NCI-H1048 (cell line): ENCODE results near the gene SDHC.
"Not testable (repeated sequence)": the region's sequence is repeated elsewhere in the genome, so short reads cannot be mapped to it uniquely, and the experiment has no call there.

Source experiments
- DNase-seq: peaks from one replicate; lab custom pipeline; 2025; lab: John Stamatoyannopoulos, UW

Gene SDHC

DNA sequence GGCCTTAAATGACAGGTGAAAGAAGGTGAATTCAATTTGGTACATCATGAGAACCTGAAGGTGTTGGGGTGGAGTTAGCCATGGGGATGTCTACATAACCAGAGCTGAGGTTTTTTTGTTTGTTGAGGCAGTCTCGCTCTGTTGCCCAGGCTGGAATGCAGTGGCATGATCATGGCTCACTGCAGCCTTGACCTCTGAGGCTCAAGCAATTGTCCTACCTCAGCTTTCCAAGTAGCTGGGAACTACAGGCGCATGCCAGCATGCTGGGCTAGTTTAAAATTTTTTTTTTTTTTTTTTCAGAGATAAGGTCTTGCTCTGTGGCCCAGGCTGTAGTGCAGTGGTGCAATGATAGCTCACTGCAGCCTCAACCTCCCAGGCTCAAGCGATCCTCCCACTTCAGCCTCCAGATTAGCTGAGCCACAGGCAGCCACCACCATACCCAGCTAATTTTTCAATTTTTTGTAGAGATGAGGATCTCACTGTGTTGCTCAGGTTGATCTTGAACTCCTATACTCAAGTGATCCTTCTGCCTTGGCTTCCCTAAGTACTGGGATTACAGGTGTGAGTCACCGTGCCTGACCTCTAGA is 2.5 kb upstream of the SDHC start:
- DNase-seq: no peak

- DNase-seq: no peak
Observed at GRCh38 chr1:161313554-161314200, 504 bp upstream of the SDHC start.

DNA sequence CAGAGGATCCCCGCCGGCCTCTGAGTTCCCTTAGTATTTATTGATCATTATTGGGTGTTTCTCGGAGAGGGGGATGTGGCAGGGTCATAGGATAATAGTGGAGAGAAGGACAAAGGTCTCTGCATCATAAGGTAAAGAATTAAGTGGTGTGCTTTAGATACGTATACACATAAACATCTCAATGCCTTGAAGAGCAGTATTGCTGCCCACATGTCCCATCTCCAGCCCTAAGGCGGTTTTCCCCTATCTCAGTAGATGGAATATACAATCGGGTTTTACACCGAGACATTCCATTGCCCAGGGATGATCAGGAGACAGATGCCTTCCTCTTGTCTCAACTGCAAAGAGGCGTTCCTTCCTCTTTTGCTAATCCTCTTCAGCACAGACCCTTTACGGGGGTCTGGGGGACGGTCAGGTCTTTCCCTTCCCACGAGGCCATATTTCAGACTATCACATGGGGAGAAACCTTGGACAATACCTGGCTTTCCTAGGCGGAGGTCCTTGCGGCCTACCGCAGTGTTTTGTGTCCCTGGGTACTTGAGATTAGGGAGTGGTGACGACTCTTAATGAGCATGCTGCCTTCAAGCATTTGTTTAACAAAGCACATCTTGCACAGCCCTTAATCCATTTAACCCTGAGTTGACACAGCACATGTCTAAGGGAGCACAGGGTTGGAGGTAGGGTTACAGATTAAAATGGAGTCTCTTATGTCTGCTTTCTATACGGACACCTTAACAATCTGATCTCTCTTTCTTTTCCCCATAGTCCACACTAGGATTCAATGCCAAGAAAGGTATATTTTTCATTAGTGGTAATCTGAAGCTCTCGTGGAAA is 1.9 kb downstream of the SDHC start:
- not testable (repeated sequence) for DNase-seq

DNA sequence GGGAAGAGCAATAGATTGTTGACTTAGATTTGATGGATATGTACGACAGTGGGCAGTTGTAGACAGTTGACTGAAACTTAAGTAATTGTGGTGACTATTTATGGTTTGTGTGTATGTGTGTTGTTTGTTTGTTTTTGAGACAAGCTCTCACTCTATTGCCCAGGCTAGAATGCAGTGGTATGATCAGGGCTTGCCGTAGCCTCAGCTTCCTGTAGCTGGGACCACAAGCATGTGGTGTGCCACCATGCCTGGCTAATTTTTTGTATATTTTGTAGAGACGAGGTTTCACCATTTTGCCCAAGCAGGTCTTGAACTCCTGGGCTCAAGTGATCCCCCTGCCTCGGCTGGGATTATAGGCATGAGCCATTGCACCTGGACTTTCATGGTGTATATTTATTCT is 9.8 kb downstream of the SDHC start:
- DNase-seq: no peak

GRCh38 chr1:161330346-161330745 is 16.2 kb downstream of the SDHC start:
- DNase-seq: no peak

GRCh38 chr1:161333166-161333565 is 19.0 kb downstream of the SDHC start:
- no peak for DNase-seq

GRCh38 chr1:161335796-161336195 is 21.6 kb downstream of the SDHC start:
- no peak for DNase-seq

DNA sequence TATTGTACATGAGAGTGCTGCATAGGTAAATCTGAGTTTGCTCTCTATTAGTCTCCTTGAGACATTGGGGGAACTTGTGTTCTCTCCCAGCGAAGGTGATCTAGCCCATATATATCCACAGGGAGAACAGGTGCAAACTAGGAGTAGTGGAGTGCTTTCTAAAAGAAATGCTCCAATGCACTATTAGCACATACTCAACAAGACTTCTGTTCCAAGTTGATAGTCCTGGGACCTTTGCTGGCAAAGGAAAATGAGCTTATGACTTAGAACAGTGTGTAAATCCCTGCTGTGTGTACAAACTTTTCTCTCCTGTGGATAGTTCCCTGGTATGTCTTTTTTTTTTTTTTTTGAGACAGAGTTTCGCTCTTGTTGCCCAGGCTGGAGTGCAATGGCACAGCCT is 28.0 kb downstream of the SDHC start:
- no peak for DNase-seq

DNA sequence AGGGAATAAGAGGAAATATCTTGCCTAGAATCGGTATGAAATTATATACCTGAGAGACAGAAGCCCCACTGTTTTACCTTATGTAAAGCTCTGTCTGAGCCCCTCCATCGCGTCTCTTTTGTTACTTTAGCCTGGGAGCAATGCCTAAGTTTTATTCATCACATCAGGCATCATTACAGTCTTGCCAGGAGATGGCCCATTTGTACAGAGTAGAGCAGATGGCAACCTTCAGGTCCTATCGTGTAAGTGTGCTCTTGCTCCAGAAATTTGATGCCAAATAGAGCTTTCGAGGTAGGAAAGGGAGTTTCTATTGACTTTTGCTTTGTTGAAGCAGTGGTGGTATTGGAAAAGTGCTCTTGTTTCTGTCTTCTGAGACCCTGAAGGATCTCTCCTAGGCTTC is 28.6 kb downstream of the SDHC start:
- no peak for DNase-seq

- DNase-seq: no peak
Observed at GRCh38 chr1:161350671-161351070, 36.5 kb downstream of the SDHC start.

- DNase-seq: no peak
Observed at GRCh38 chr1:161351482-161351881, 37.3 kb downstream of the SDHC start.

DNA sequence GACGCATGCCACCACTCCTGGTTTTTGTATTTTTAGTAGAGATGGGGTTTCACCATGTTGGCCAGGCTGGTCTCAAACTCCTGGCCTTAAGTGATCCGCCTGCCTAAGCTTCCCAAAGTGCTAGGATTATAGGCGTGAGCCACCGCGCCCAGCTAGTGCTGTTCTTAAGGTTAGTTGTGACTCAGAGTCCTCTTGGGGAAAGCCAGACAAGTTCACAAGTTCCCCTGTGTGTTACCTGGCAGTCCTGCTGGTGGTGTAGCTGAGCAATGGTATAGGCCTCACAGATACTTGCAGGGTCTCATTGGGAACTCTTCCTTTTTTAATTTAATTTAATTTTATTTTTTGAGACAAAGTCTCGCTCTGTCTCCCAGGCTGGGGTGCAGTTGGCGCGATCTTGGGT is 42.9 kb downstream of the SDHC start:
- no peak for DNase-seq

DNA sequence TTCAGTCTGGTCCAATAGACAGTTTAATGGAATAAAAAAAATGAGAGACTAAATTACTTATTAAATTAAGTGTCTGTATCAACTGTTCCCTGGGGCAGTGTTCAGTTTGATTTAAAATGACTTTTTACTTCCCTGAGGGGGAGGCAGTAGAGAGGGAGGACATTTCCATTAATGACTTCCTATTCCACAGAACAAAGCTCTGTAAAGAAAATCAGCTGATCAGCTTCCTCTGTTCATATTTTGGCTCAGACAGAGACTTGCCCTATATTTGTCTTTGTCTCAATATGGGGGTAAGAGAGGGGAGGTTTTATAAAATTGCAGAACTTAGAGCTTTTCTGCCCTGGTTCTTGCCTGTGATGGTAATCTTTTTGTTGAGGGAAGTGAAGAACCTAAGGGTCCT is 45.1 kb downstream of the SDHC start:
- DNase-seq: no peak

GRCh38 chr1:161364332-161364731 is 50.2 kb downstream of the SDHC start:
- DNase-seq: no peak

DNA sequence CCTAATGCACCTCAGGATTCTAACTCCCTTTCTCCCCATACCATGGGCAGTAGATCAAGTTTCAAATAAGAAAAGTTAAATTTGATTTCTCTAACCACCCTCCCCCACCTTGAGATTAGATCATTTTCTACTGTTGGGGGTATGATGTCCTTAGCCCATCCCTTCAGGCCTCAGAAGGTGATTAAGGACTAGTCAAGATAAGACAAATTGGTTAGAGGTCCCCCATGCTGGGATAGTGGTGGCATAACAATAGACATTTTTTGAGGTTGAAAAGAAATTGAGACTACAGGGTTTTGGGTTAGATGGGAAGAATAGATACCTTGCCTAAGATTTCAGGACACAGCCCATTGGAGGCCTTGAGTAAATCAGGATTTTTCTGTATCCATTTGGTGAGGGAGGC is 51.0 kb downstream of the SDHC start:
- DNase-seq: no peak

DNA sequence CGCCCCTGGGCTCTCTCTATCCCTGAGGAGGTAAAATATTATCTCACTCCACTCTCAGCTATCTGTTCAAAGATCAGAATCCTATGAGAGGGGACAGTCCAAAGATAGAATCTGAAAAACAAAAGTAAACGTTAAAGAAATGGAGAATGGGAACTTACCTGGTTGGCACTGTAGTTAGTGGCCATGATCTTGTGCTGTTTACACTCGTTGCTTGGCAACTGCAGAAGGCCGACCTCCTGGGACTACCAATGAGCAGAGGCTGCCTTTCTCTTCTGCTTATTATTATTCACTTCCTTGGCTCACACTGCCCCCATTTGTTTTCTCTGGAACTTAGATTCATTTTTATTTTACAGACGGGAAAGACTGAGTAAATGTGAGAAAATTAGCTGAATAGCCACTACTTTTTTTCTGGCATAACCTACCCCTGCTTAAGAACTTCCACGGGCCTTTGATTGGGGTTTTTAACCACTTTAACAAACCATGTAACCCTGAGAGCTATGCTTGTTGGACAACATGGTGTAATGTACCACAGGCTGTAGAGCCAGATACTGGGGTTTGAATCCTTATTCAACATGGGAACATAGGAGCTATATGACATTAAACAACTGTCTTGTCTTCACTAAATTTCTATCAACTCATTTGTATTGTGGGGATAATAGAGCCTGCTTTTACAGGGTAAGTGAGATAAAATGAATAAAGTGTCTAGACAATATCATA is 53.7 kb downstream of the SDHC start, which contains the start of gene CFAP126:
CFAP126 (minus strand) TSS at position 193 of the 717 bp plus-strand sequence; CDS start at position 185, 8 bp downstream.
- DNase-seq: no peak

- DNase-seq: no peak
Observed at GRCh38 chr1:161373442-161373841, 59.3 kb downstream of the SDHC start.

DNA sequence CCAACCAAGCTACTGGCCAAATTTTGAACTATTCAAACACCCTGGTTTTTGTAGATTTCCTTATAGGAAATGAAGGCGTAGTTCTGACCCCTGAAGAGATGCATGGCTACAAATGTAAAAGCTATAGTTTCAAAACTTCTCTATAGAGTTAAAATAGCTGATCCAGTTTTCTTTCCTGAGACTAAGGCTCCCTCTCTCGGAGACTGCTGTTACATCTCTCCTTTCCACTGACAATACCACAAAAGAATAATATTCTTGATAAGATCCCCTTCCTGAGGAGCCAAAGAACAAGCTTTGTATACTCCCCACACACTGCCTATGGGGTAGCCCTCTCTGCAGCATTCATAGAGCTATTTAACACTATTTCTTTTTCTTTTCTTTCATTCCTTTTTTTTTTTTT is 60.2 kb downstream of the SDHC start:
- DNase-seq: no peak

DNA sequence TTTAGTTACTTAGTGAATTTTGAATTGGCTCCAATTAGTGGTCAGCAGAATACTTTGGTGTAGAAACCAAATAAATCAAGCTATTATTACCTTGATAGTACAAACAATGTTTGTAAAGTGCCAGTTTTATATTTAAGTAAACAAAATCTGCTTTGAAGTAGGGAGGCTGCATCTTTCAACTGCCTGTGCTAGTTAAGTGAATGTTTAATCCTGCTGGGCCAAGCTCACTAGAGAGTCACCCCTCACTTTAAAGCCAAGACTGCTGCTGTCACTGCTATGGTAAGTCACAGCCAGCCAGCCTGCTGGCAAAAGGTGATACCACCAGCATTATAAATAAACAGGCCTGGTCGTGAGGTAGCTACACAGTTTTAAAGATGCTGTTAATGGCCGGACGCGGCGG is 63.8 kb downstream of the SDHC start:
- DNase-seq: no peak

GRCh38 chr1:161379071-161379470 is 64.9 kb downstream of the SDHC start:
- no peak for DNase-seq

DNA sequence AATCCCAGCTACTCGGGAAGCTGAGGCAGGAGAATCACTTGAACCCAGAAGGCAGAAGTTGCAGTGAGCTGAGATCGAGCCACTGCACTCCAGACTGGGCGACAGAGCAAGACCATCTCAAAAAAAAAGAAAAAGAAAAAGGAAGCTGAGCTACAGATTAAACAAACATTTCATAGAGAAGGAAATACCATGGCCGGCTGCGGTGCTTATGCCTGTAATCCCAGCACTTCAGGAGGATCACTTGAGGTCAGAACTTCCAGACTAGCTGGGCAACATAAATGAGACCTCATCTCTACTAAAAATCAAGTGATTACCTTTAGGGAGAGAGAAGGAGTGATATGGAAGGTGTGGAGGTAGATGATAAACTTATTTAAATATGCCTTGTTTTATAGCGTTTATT is 67.5 kb downstream of the SDHC start:
- DNase-seq: no peak

DNA sequence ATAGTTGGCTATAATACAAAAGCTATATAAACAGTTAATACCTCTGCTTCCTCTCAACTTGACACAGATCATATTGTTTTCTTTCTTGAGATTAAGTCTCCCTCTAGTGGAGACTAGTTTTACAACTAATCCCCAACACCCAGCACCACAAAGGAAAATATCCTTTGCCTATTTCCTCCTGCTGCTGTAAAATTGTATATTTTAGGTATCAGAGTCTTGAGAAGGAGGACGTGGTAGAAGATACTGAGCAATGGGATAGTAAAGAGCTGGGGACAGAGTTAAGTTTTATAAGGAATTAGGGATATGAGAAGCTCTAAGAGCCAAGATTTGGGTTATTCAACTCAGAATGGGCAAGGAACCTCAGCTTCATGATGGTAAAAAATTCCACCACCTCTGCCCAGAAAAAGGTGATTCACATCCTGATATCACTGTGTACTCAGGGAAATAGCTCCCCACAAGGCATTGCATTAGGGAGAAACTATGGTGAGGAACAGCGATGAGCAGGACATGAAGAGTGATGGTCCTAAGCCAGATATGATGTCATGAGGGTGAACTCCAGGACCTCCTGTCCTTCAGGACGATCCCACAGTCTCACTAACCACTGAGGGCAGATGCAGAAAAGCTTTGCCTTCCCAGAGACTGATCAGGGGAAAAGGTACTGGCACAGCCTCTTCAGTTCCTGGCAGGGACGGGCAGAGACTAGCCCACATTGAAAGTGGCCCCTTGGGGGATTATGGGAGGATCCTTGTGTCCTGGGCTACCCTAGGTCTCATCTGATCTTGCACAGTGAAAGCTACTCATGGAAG is 68.2 kb downstream of the SDHC start:
- DNase-seq: peak; percentile 22
